Peyer's patch (tissue), 4 donors: Measurements from ENCODE around the gene HAO2.

Experiments
- CTCF ChIP-seq, 6 experiments: fragments of 450-650 bp in 4 of 6; fragments of 200-600 bp in 2 of 6; sonication (generic) in 1 of 6; IDR thresholded peaks; one replicate each; pipeline ENCODE4 v1.5.1; 2017 to 2019; ENCODE audit warnings: antibody characterized with exemption in 6 of 6, mild to moderate bottlenecking in 3 of 6, moderate library complexity in 1 of 6
- POLR2A ChIP-seq, 2 donors: fragments of 450-650 bp; IDR thresholded peaks; one replicate each; pipeline ENCODE4 v1.5.1; 2017; ENCODE audit warnings: antibody characterized with exemption in 2 of 2, mild to moderate bottlenecking in 2 of 2, moderate library complexity in 2 of 2

- no peak for TF ChIP-seq POLR2A (IDR thresholded peaks at IDR 0.05)
- TF ChIP-seq CTCF (IDR thresholded peaks at IDR 0.05), result no peak
These were observed 10.5 kb downstream of the HAO2 start for GRCh38 chr1:119379117-119379516.
